WTC11 (cell line): ENCODE measurements around the gene HRH1. TPM values are rescaled to one million over a fixed set of nuclear protein-coding genes. Genes with fewer than 3 reads are reported as not detected.

ENCODE experiments used
- ATAC-seq: fragments of 200-7000 bp; cut with Tn5 transposase; 2 replicates; pipeline ENCODE4 v1.10.0; 2021; ENCODE audit warnings: mild to moderate bottlenecking, moderate library complexity
- CTCF ChIA-PET: fragments of 300-600 bp; sonication (Branson Sonifier 250); formaldehyde crosslinking; loops from one replicate; lab custom pipeline; 2021; ENCODE audit warnings: antibody characterized with exemption; lab: Charles Lee
- POLR2A ChIA-PET: fragments of 350-600 bp; sonication (Branson Sonifier 250); formaldehyde crosslinking; loops from one replicate; lab custom pipeline; 2021; ENCODE audit warnings: antibody characterized with exemption; lab: Charles Lee
- DNase-seq: peaks from one replicate; pipeline ENCODE4 v3.0.0; 2021; ENCODE audit warnings: low spot score
- H3K27ac Mint-ChIP-seq: 2 replicates; pipeline ENCODE4 v1.8.0; 2021; ENCODE audit warnings: mixed read lengths
- H3K27me3 Mint-ChIP-seq: 2 replicates; pipeline ENCODE4 v1.8.0; 2021; ENCODE audit warnings: low read depth, mild to moderate bottlenecking, moderate library complexity, mixed read lengths
- H3K36me3 Mint-ChIP-seq: 2 replicates; pipeline ENCODE4 v1.8.0; 2021; ENCODE audit warnings: mixed read lengths
- H3K4me1 Mint-ChIP-seq: 2 replicates; pipeline ENCODE4 v1.8.0; 2022; ENCODE audit warnings: mixed read lengths
- H3K4me3 Mint-ChIP-seq: 2 replicates; pipeline ENCODE4 v1.8.0; 2021; ENCODE audit warnings: mild to moderate bottlenecking, moderate library complexity, mixed read lengths
- H3K9me3 Mint-ChIP-seq: 2 replicates; pipeline ENCODE4 v1.8.0; 2021; ENCODE audit warnings: mixed read lengths
- CBFB ChIP-seq: sonication (generic); formaldehyde crosslinking; IDR thresholded peaks from 2 replicates; pipeline ENCODE4 v1.8.1; 2022; ENCODE audit warnings: mild to moderate bottlenecking, low read depth, missing genetic modification reagents
- ETV6 ChIP-seq: sonication (generic); formaldehyde crosslinking; IDR thresholded peaks from 2 replicates; pipeline ENCODE4 v1.8.1; 2022; ENCODE audit warnings: mild to moderate bottlenecking, missing genetic modification reagents
- FOXJ3 ChIP-seq: sonication (generic); formaldehyde crosslinking; IDR thresholded peaks from 2 replicates; pipeline ENCODE4 v1.9.0; 2021; ENCODE audit warnings: missing genetic modification reagents, mild to moderate bottlenecking, borderline replicate concordance
- HMGA2 ChIP-seq: fragments of 250-450 bp; sonication (Bioruptor Pico); IDR thresholded peaks from 2 replicates; pipeline ENCODE4 v1.4.0; 2021; ENCODE audit warnings: mild to moderate bottlenecking, moderate library complexity
- KAT7 ChIP-seq: sonication (generic); formaldehyde crosslinking; IDR thresholded peaks from 2 replicates; pipeline ENCODE4 v1.8.1; 2023; ENCODE audit warnings: missing genetic modification reagents, mild to moderate bottlenecking, borderline replicate concordance
- NFATC4 ChIP-seq: fragments of 250-450 bp; sonication (Bioruptor Pico); IDR thresholded peaks from 2 replicates; pipeline ENCODE4 v1.9.0; 2021; ENCODE audit warnings: mild to moderate bottlenecking
- PRRX2 ChIP-seq: fragments of 250-450 bp; sonication (Bioruptor Pico); IDR thresholded peaks from 2 replicates; pipeline ENCODE4 v1.8.0; 2021; ENCODE audit warnings: mild to moderate bottlenecking
- TCF7 ChIP-seq: sonication (generic); formaldehyde crosslinking; IDR thresholded peaks from 2 replicates; pipeline ENCODE4 v1.8.0; 2022; ENCODE audit warnings: mild to moderate bottlenecking, low read depth, missing genetic modification reagents, moderate library complexity
- TEAD4 ChIP-seq: sonication (generic); formaldehyde crosslinking; IDR thresholded peaks from 2 replicates; pipeline ENCODE4 v1.8.0; 2022; ENCODE audit warnings: mild to moderate bottlenecking, missing genetic modification reagents
- ZNF263 ChIP-seq: sonication (generic); formaldehyde crosslinking; IDR thresholded peaks from 2 replicates; pipeline ENCODE4 v1.8.1; 2022; ENCODE audit warnings: low read depth, mild to moderate bottlenecking, moderate library complexity, missing genetic modification reagents
- ZNF671 ChIP-seq: fragments of 250-450 bp; sonication (Bioruptor Pico); IDR thresholded peaks from 2 replicates; pipeline ENCODE4 v1.8.0; 2021; ENCODE audit warnings: mild to moderate bottlenecking
- total RNA-seq: library from RNA; stranded (reverse); gene quantifications from 3 replicates; pipeline ENCODE4 v1.2.3, GENCODE V29; 2021
- TF ChIP-seq, protein P1 (sequence below): sonication (generic); formaldehyde crosslinking; conservative IDR thresholded peaks from 2 replicates; pipeline ENCODE4 v1.8.1; 2023; ENCODE audit warnings: mild to moderate bottlenecking, low read depth, missing genetic modification reagents, moderate library complexity
- TF ChIP-seq, protein P2 (sequence below): sonication (generic); formaldehyde crosslinking; IDR thresholded peaks from 2 replicates; pipeline ENCODE4 v1.8.1; 2023; ENCODE audit warnings: mild to moderate bottlenecking, missing genetic modification reagents, moderate library complexity
- TF ChIP-seq, protein P3 (sequence below): sonication (generic); formaldehyde crosslinking; IDR thresholded peaks from 2 replicates; pipeline ENCODE4 v1.8.1; 2023; ENCODE audit warnings: mild to moderate bottlenecking, missing genetic modification reagents, moderate library complexity
- TF ChIP-seq, protein P4 (sequence below): sonication (generic); formaldehyde crosslinking; IDR thresholded peaks from 2 replicates; pipeline ENCODE4 v1.8.1; 2023; ENCODE audit warnings: mild to moderate bottlenecking, missing genetic modification reagents
- TF ChIP-seq, protein P5 (sequence below): fragments of 250-450 bp; sonication (Bioruptor Pico); IDR thresholded peaks from 2 replicates; pipeline ENCODE4 v1.9.0; 2021; ENCODE audit warnings: moderate library complexity, mild to moderate bottlenecking, inconsistent platforms, borderline replicate concordance
- TF ChIP-seq, protein P6 (sequence below): sonication (generic); formaldehyde crosslinking; conservative IDR thresholded peaks from 2 replicates; pipeline ENCODE4 v1.8.1; 2022; ENCODE audit warnings: mild to moderate bottlenecking, missing genetic modification reagents
- TF ChIP-seq, protein P7 (sequence below): sonication (generic); formaldehyde crosslinking; IDR thresholded peaks from 2 replicates; pipeline ENCODE4 v1.8.0; 2022; ENCODE audit warnings: mild to moderate bottlenecking, missing genetic modification reagents
- TF ChIP-seq, protein P8 (sequence below): sonication (generic); formaldehyde crosslinking; IDR thresholded peaks from 2 replicates; pipeline ENCODE4 v1.8.0; 2022; ENCODE audit warnings: missing genetic modification reagents

HRH1 gene
- total RNA-seq, 1 experiment from 2014 or later = not detected

DNA sequence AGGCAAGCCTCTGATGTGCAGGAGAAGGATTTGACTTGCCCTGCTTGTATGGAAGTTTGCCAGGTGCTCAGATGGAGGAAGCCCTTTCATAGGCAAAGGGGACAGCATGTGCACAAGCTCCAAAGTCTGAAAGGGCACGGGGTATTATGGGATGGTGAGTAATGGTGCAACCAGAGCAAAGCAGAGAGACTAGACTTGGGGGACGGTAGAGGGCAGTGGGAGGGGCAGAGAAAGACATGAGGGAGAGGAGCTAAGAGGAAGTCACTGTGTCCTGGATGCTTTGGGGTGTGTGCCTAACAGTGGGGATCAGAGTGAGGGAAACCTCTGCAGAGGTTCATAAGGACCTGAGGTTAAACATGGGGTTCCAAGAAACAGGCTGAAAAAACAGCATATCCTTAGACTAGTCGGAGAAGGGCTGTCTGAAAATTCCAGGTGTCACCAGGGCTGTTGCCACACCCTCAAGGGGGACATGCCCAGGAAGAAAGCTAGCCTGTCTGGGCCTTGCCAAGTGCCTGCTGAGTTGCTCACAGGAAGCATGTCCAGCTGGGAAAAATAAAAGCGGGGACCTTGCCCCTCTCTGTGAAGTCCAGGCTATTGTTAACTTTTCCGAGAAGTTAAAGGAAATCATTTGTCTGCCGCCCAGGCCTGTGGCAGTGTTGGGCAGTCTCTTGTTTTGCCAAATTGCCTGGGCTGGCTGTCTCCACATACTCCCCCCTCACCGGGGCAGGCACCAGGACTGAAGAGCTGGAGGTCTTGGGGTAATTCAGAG lies 47.1 kb downstream of the HRH1 start (continued):
- TF ChIP-seq, protein P1, sequence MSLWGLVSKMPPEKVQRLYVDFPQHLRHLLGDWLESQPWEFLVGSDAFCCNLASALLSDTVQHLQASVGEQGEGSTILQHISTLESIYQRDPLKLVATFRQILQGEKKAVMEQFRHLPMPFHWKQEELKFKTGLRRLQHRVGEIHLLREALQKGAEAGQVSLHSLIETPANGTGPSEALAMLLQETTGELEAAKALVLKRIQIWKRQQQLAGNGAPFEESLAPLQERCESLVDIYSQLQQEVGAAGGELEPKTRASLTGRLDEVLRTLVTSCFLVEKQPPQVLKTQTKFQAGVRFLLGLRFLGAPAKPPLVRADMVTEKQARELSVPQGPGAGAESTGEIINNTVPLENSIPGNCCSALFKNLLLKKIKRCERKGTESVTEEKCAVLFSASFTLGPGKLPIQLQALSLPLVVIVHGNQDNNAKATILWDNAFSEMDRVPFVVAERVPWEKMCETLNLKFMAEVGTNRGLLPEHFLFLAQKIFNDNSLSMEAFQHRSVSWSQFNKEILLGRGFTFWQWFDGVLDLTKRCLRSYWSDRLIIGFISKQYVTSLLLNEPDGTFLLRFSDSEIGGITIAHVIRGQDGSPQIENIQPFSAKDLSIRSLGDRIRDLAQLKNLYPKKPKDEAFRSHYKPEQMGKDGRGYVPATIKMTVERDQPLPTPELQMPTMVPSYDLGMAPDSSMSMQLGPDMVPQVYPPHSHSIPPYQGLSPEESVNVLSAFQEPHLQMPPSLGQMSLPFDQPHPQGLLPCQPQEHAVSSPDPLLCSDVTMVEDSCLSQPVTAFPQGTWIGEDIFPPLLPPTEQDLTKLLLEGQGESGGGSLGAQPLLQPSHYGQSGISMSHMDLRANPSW (CRISPR knock-in tag) = no peak
- no peak for TF ChIP-seq KAT7 (CRISPR knock-in tag)

DNA sequence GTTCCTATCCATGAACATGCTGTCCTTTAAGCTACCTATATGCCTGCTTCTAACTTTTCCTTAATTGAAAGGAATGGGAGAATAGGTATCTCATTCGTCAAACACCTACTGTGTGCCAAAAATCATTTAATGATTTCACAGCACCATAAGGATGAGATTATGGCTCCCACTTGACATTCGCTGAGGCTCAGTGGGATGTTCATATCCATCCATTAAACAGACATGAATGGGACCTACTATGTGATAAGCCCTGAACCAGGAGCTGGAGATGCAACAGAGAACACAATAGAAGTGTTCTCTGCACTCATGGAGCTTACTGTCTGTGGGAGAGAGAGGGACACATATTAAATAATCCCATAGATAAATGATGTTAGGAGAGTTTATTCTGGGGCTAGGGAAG lies 49.7 kb downstream of the HRH1 start:
- H3K4me3 Mint-ChIP-seq = no peak overlapping the region
- H3K27me3 Mint-ChIP-seq = no peaks in the 10 kb centered on the region
- TF ChIP-seq NFATC4 (CRISPR knock-in tag) (no peak), CBFB (CRISPR knock-in tag) (no peak), ZNF263 (no peak), ZNF671 (no peak), HMGA2 (CRISPR knock-in tag) (no peak), TCF7 (CRISPR knock-in tag) (no peak), PRRX2 (CRISPR knock-in tag) (no peak), TEAD4 (CRISPR knock-in tag) (no peak)
- TF ChIP-seq, protein P2, sequence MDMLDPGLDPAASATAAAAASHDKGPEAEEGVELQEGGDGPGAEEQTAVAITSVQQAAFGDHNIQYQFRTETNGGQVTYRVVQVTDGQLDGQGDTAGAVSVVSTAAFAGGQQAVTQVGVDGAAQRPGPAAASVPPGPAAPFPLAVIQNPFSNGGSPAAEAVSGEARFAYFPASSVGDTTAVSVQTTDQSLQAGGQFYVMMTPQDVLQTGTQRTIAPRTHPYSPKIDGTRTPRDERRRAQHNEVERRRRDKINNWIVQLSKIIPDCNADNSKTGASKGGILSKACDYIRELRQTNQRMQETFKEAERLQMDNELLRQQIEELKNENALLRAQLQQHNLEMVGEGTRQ (CRISPR knock-in tag) = no peak
- TF ChIP-seq, all 79 proteins: peak for 0
- H3K9me3 Mint-ChIP-seq = 0 out of 2 replicates have a peak, but pooled peaks cover 3% of the 10 kb centered on the region
- ATAC-seq (no peak), DNase-seq (no peak)
- CTCF ChIA-PET = interaction anchor here (1.5 to 4.3 kb wide), 2 partner anchors 42 to 143 kb away, joined by 3 to 39 read pairs; no protein-coding TSS in a partner anchor
- POLR2A ChIA-PET = no interaction called here
- H3K27ac Mint-ChIP-seq = no peak overlapping the region
- H3K36me3 Mint-ChIP-seq = no peaks in the 10 kb centered on the region
- peaks cover 9% of the 10 kb centered on the region for H3K4me1 Mint-ChIP-seq

DNA sequence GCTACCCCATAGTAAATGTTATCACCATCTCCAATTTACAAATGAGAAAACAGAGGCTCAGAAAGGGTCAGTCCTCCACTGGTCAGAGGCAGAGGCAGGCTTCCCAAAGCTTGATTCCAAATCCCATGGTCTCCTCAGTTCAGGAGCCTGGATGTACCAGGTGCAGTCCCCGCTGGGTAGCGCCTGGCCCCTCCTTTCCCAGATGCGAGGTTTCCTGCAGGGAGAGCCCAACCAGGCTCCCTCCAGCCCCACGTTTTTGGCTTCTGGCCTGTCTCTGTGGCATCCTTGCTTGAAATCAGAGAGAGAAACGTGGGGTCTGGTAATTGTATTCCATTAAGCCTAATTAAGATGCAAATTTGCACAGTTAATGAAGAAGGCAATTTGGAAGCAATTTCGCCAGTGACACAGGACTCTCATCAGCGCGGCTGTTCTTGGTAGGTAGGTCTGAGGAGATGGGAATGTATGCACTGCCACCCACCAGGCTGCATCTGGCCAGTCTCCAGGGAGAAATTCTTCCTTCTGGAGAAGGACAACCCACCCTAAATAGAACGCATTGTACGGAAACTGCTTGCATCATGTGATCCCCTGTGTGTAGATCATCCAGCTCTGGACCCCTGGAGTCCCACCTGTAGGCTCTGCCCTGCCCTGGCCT lies 50.5 kb downstream of the HRH1 start:
- CTCF ChIA-PET = interaction anchor here (1.3 to 4.3 kb wide), 6 partner anchors 9 to 144 kb away, joined by 3 to 39 read pairs (median 4); partner anchors contain the start of gene HRH1
- POLR2A ChIA-PET = no interaction called here
- no peaks in the 10 kb centered on the region for H3K36me3 Mint-ChIP-seq
- H3K4me3 Mint-ChIP-seq = no peak overlapping the region
- no peak overlapping the region for H3K27ac Mint-ChIP-seq
- peaks cover 9% of the 10 kb centered on the region for H3K4me1 Mint-ChIP-seq
- DNase-seq (no peak), ATAC-seq (no peak)
- no peaks in the 10 kb centered on the region for H3K27me3 Mint-ChIP-seq
- 0 out of 2 replicates have a peak, but pooled peaks cover 2% of the 10 kb centered on the region for H3K9me3 Mint-ChIP-seq
- TF ChIP-seq FOXJ3 (CRISPR knock-in tag) (no peak), KAT7 (CRISPR knock-in tag) (no peak), ETV6 (CRISPR knock-in tag) (no peak)
- TF ChIP-seq, protein P3, sequence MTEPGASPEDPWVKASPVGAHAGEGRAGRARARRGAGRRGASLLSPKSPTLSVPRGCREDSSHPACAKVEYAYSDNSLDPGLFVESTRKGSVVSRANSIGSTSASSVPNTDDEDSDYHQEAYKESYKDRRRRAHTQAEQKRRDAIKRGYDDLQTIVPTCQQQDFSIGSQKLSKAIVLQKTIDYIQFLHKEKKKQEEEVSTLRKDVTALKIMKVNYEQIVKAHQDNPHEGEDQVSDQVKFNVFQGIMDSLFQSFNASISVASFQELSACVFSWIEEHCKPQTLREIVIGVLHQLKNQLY (CRISPR knock-in tag) = no peak
- TF ChIP-seq, protein P4, sequence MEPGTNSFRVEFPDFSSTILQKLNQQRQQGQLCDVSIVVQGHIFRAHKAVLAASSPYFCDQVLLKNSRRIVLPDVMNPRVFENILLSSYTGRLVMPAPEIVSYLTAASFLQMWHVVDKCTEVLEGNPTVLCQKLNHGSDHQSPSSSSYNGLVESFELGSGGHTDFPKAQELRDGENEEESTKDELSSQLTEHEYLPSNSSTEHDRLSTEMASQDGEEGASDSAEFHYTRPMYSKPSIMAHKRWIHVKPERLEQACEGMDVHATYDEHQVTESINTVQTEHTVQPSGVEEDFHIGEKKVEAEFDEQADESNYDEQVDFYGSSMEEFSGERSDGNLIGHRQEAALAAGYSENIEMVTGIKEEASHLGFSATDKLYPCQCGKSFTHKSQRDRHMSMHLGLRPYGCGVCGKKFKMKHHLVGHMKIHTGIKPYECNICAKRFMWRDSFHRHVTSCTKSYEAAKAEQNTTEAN (CRISPR knock-in tag) = no peak
- TF ChIP-seq, protein P5, sequence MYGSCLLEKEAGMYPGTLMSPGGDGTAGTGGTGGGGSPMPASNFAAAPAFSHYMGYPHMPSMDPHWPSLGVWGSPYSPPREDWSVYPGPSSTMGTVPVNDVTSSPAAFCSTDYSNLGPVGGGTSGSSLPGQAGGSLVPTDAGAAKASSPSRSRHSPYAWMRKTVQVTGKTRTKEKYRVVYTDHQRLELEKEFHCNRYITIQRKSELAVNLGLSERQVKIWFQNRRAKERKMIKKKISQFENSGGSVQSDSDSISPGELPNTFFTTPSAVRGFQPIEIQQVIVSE = no peak
- TF ChIP-seq, protein P6, sequence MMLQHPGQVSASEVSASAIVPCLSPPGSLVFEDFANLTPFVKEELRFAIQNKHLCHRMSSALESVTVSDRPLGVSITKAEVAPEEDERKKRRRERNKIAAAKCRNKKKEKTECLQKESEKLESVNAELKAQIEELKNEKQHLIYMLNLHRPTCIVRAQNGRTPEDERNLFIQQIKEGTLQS (CRISPR knock-in tag) = no peak
- TF ChIP-seq, protein P7, sequence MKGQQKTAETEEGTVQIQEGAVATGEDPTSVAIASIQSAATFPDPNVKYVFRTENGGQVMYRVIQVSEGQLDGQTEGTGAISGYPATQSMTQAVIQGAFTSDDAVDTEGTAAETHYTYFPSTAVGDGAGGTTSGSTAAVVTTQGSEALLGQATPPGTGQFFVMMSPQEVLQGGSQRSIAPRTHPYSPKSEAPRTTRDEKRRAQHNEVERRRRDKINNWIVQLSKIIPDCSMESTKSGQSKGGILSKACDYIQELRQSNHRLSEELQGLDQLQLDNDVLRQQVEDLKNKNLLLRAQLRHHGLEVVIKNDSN (CRISPR knock-in tag) = no peak
- TF ChIP-seq, protein P8, sequence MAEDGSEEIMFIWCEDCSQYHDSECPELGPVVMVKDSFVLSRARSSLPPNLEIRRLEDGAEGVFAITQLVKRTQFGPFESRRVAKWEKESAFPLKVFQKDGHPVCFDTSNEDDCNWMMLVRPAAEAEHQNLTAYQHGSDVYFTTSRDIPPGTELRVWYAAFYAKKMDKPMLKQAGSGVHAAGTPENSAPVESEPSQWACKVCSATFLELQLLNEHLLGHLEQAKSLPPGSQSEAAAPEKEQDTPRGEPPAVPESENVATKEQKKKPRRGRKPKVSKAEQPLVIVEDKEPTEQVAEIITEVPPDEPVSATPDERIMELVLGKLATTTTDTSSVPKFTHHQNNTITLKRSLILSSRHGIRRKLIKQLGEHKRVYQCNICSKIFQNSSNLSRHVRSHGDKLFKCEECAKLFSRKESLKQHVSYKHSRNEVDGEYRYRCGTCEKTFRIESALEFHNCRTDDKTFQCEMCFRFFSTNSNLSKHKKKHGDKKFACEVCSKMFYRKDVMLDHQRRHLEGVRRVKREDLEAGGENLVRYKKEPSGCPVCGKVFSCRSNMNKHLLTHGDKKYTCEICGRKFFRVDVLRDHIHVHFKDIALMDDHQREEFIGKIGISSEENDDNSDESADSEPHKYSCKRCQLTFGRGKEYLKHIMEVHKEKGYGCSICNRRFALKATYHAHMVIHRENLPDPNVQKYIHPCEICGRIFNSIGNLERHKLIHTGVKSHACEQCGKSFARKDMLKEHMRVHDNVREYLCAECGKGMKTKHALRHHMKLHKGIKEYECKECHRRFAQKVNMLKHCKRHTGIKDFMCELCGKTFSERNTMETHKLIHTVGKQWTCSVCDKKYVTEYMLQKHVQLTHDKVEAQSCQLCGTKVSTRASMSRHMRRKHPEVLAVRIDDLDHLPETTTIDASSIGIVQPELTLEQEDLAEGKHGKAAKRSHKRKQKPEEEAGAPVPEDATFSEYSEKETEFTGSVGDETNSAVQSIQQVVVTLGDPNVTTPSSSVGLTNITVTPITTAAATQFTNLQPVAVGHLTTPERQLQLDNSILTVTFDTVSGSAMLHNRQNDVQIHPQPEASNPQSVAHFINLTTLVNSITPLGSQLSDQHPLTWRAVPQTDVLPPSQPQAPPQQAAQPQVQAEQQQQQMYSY (CRISPR knock-in tag) = no peak
